ENCODE measurements around the gene MRPL52. TPM values are rescaled to one million over a fixed set of nuclear protein-coding genes. Genes with fewer than 3 reads are reported as not detected.

The MRPL52 gene
- total RNA-seq, 4 donors from 2014 or later, result 35.5 to 84.5 (median 74.2) TPM

DNA sequence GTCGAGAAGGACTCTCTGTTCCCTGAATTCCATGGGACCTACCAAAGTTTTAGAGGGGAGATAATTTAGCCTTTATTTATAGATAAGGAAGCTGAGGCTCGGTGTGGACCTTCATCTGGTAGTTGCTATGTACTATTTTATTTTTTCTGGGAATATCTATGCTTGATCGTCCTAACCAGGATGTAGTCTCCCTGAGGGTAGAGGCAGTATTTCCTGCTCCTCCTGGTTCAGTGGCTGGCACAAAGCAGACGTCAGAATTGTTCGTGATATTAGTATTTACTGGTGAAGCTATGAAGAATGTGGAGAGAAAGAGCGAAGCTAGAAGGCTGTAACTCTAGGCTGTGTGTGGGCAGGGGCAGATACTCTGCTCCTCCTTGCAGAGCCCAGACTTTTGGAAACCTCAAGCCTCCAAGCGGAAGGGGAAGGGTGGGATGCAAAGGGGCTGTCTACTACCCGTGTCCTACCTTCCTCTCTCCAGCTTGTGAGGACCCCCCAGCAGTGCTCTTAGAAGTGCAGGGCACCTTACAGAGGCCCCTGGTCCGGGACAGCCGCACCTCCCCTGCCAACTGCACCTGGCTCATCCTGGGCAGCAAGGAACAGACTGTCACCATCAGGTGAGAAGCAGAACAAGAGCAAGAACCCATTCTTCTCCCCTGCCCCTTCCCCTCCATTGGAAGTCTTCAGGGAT, 43.3 kb downstream of the MRPL52 start:
- Histone ChIP-seq H3K9me3 (no peaks in the 10 kb centered on the region), H3K36me3 (peaks cover 48% of the 10 kb centered on the region), H3K27me3 (no peaks in the 10 kb centered on the region), H3K27ac (peak overlapping the region; percentile 98), H3K4me3 (peak overlapping the region; percentile 86), H3K4me1 (peaks cover 28% of the 10 kb centered on the region)
- TF ChIP-seq POLR2A (IDR thresholded peaks at IDR 0.05) (no peak), POLR2AphosphoS5 (IDR thresholded peaks at IDR 0.05) (no peak), EP300 (IDR thresholded peaks at IDR 0.05) (no peak)
- TF ChIP-seq, protein P1, sequence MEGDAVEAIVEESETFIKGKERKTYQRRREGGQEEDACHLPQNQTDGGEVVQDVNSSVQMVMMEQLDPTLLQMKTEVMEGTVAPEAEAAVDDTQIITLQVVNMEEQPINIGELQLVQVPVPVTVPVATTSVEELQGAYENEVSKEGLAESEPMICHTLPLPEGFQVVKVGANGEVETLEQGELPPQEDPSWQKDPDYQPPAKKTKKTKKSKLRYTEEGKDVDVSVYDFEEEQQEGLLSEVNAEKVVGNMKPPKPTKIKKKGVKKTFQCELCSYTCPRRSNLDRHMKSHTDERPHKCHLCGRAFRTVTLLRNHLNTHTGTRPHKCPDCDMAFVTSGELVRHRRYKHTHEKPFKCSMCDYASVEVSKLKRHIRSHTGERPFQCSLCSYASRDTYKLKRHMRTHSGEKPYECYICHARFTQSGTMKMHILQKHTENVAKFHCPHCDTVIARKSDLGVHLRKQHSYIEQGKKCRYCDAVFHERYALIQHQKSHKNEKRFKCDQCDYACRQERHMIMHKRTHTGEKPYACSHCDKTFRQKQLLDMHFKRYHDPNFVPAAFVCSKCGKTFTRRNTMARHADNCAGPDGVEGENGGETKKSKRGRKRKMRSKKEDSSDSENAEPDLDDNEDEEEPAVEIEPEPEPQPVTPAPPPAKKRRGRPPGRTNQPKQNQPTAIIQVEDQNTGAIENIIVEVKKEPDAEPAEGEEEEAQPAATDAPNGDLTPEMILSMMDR (IDR thresholded peaks at IDR 0.05), result no peak
- 34% methylated on average over 10 of the region's 10 CpGs for WGBS
- DNase-seq (ENCODE audit: low spot score in 2 of 2), result no peak

DNA sequence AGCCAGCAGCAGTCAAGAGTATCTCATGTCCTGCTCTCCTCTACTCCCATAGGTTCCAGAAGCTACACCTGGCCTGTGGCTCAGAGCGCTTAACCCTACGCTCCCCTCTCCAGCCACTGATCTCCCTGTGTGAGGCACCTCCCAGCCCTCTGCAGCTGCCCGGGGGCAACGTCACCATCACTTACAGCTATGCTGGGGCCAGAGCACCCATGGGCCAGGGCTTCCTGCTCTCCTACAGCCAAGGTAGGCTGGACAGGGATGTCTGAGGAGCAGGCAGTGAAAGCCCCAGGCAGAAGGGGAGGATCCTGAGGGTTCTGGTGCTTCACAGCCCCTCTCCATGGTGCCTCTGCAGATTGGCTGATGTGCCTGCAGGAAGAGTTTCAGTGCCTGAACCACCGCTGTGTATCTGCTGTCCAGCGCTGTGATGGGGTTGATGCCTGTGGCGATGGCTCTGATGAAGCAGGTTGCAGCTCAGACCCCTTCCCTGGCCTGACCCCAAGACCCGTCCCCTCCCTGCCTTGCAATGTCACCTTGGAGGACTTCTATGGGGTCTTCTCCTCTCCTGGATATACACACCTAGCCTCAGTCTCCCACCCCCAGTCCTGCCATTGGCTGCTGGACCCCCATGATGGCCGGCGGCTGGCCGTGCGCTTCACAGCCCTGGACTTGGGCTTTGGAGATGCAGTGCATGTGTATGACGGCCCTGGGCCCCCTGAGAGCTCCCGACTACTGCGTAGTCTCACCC, 45.5 kb downstream of the MRPL52 start:
- no peak for DNase-seq (ENCODE audit: low spot score in 2 of 2)
- Histone ChIP-seq H3K4me1 (peaks cover 23% of the 10 kb centered on the region), H3K4me3 (no peak overlapping the region), H3K9me3 (no peaks in the 10 kb centered on the region), H3K27ac (no peak overlapping the region), H3K36me3 (peaks cover 70% of the 10 kb centered on the region), H3K27me3 (no peaks in the 10 kb centered on the region)
- TF ChIP-seq POLR2AphosphoS5 (IDR thresholded peaks at IDR 0.05) (no peak), POLR2A (IDR thresholded peaks at IDR 0.05) (no peak), EP300 (IDR thresholded peaks at IDR 0.05) (no peak)
- TF ChIP-seq, protein P1 (IDR thresholded peaks at IDR 0.05), result no peak
- 88% methylated on average over 11 of the region's 15 CpGs for WGBS

DNA sequence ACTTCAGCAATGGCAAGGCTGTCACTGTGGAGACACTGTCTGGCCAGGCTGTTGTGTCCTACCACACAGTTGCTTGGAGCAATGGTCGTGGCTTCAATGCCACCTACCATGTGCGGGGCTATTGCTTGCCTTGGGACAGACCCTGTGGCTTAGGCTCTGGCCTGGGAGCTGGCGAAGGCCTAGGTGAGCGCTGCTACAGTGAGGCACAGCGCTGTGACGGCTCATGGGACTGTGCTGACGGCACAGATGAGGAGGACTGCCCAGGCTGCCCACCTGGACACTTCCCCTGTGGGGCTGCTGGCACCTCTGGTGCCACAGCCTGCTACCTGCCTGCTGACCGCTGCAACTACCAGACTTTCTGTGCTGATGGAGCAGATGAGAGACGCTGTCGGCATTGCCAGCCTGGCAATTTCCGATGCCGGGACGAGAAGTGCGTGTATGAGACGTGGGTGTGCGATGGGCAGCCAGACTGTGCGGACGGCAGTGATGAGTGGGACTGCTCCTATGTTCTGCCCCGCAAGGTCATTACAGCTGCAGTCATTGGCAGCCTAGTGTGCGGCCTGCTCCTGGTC, 46.1 kb downstream of the MRPL52 start:
- Histone ChIP-seq H3K27me3 (no peaks in the 10 kb centered on the region), H3K4me1 (peaks cover 16% of the 10 kb centered on the region), H3K27ac (no peak overlapping the region), H3K4me3 (no peak overlapping the region), H3K36me3 (peaks cover 72% of the 10 kb centered on the region), H3K9me3 (no peaks in the 10 kb centered on the region)
- TF ChIP-seq POLR2AphosphoS5 (IDR thresholded peaks at IDR 0.05) (no peak), EP300 (IDR thresholded peaks at IDR 0.05) (no peak)
- 96% methylated on average over 4 of the region's 20 CpGs for WGBS
- no peak for DNase-seq (ENCODE audit: low spot score in 2 of 2)

DNA sequence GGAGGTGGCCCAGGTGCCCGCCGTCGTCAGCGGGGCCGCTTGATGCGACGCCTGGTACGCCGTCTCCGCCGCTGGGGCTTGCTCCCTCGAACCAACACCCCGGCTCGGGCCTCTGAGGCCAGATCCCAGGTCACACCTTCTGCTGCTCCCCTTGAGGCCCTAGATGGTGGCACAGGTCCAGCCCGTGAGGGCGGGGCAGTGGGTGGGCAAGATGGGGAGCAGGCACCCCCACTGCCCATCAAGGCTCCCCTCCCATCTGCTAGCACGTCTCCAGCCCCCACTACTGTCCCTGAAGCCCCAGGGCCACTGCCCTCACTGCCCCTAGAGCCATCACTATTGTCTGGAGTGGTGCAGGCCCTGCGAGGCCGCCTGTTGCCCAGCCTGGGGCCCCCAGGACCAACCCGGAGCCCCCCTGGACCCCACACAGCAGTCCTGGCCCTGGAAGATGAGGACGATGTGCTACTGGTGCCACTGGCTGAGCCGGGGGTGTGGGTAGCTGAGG, 47.4 kb downstream of the MRPL52 start:
- H3K4me3 ChIP-seq, result no peak overlapping the region
- H3K4me1 ChIP-seq, result peaks cover 14% of the 10 kb centered on the region
- H3K9me3 ChIP-seq, result no peaks in the 10 kb centered on the region
- 91% methylated on average over 18 of the region's 22 CpGs for WGBS
- H3K27me3 ChIP-seq, result no peaks in the 10 kb centered on the region
- no peak for DNase-seq (ENCODE audit: low spot score in 2 of 2)
- no peak overlapping the region for H3K27ac ChIP-seq
- TF ChIP-seq POLR2A (IDR thresholded peaks at IDR 0.05), result no peak
- TF ChIP-seq EP300 (IDR thresholded peaks at IDR 0.05), result no peak
- TF ChIP-seq, protein P1 (IDR thresholded peaks at IDR 0.05), result no peak
- no peak for TF ChIP-seq POLR2AphosphoS5 (IDR thresholded peaks at IDR 0.05)
- H3K36me3 ChIP-seq, result peaks cover 72% of the 10 kb centered on the region

DNA sequence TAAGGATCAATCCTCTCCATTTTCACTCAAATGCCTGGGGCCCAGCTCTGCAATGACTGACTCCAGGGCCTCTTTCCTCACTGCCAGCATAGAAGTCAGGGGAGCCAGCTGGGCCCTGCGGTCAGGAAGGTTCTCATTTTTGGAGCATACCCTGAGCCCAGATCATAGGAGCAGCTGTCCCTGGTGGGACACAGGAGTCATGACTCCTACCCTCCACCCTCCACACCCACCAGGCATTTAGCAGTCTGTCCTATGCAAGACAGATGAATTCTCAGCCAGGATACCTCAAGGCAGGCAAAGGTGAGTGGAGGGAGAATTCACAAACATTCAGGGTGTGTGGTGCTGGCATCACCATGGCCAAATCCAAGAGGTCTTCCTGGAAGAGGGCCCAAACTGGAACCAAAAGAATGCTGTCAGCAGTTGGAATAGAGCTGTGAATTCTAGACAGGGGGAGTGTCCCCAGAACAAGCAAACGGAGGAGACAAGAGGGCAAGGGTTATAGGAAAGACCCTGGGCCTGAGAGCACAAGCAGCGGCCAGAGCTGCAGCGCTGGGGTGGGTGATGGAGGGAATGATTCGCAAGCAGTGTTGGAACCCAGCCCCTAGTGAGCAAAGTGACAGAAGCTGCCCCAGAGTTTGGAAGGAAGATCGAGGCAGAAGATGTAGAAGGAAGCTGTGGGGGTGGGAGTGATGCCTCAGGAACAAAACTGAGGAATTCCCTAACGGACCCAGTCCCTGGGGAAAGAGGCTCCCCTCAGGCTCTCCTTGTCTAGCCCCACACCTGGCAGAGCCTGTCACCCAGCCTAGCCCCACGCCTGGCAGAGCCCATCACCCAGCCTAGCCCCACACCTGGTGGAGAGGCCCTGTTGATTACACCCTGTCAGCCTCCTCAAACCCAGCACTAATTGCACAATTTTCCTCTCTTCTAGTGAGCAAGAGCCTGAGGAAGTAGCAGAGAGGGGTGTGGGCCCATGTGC, 48.9 kb downstream of the MRPL52 start:
- no peak for TF ChIP-seq POLR2A (IDR thresholded peaks at IDR 0.05)
- TF ChIP-seq, protein P1 (IDR thresholded peaks at IDR 0.05), result no peak
- no peak for DNase-seq (ENCODE audit: low spot score in 2 of 2)
- no peak overlapping the region for H3K27ac ChIP-seq
- no peaks in the 10 kb centered on the region for H3K27me3 ChIP-seq
- 73% methylated on average over 8 of the region's 8 CpGs for WGBS
- peaks cover 19% of the 10 kb centered on the region for H3K4me1 ChIP-seq
- no peak overlapping the region for H3K4me3 ChIP-seq
- H3K9me3 ChIP-seq, result no peaks in the 10 kb centered on the region
- H3K36me3 ChIP-seq, result peaks cover 68% of the 10 kb centered on the region

All from suprapubic skin (tissue), 4 donors.